GM23248 (cell line): Measurements from ENCODE around the gene RAI14.

Source experiments
- EZH2 ChIP-seq: fragments of 200-600 bp; sonication (generic); IDR thresholded peaks from 2 replicates; pipeline ENCODE4 v1.6.1; 2018; ENCODE audit warnings: antibody characterized with exemption, mild to moderate bottlenecking; ENCODE audit not compliant: insufficient read depth, poor library complexity, severe bottlenecking
- EZH2phosphoT487 ChIP-seq: fragments of 200-600 bp; sonication (generic); IDR thresholded peaks from 2 replicates; pipeline ENCODE4 v1.6.1; 2018; ENCODE audit warnings: antibody characterized with exemption, moderate library complexity, mild to moderate bottlenecking, low read depth; ENCODE audit not compliant: insufficient read depth

- TF ChIP-seq EZH2 = no peak
- TF ChIP-seq EZH2phosphoT487 = no peak
Observed at GRCh38 chr5:34667705-34668104, 11.6 kb downstream of the RAI14 start.
